ENCODE measurements around the gene FUT2.
"Not testable (repeated sequence)": the region's sequence is repeated elsewhere in the genome, so short reads cannot be mapped to it uniquely, and the experiment has no call there.

Gene FUT2

DNA sequence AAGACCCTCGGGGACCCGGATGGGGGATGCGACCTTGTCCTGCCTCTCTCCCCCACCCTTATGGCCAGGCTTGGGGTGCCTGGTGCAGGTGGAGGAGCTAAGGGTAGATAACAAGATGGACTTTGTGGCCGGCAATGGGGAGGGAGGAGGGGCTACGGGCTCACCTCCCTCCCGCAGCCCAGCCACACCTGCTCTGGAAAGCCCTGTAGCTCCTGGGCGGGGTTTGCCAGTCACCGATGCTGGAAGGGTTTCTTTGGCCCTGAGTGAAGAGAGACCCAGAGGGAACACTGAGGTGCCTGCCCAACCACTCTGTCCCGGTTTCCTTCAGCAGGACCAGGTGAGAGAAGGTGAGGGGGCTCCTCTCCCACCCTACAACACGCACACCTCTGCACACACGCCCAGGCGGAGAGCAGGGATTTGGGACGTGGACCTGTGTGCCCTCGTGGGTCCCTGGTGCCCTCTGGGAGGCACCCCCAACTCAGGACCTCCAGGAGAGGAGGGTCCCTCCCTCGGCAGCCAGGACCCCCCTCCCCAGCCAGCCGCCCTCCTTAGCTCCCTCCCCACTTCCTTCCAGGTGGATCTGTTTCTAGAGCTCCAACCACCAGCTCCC is at the start of gene FUT2:
Gene FUT2, plus strand, starts transcription at position 229 of the 610 bp plus-strand sequence. CDS start 6,986 bp downstream, outside the sequence.
- in situ Hi-C loops (cut with MboI; ENCODE audit: low sequenced_read_pairs), result no loop called here

DNA sequence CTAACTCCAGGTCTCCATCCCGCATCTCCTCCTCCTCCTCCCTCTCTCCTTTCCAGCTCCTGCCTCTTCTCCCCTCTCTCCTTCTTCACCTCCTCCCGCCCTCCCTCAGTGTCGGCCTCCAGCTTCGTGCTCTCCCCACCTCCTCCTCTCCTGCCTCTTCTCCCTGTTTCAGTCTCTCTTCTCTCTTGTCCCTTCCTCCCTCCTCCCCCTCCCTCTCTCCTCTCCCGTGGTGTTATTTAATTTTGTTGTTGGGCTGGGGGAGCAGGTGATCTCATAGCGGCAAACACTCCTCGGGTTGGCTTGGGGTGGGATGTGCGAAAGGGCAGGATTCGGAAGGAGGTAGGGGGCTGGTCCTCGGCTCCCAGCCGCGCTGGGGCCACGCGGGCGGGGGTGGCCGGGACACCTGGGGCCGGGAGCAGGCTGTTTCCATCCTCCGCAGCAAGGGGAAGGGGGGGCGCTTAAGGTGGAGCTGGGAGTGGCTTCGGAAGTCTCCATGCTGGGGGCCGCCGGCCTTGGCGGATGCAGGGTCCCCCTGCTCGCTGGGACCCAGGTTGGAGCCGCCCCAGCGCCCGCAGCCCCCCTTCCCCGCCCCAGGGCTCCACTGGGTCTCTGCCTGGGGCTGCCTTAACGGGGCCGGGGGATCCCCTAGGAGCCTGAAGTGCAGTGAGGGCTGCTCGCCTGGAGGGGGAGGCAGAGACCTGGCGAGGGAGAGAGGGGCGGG is 49.6 kb upstream of the FUT2 start, which contains the start of gene CA11:
Gene CA11, minus strand, starts transcription at position 187 of the 721 bp plus-strand sequence. CDS start 555 bp downstream, outside the sequence.
- in situ Hi-C loops (cut with MboI; ENCODE audit: low sequenced_read_pairs), result loop anchor here (10.0 kb wide), 1 partner anchor 189 kb away; the partner anchor contains the start of gene HSD17B14

DNA sequence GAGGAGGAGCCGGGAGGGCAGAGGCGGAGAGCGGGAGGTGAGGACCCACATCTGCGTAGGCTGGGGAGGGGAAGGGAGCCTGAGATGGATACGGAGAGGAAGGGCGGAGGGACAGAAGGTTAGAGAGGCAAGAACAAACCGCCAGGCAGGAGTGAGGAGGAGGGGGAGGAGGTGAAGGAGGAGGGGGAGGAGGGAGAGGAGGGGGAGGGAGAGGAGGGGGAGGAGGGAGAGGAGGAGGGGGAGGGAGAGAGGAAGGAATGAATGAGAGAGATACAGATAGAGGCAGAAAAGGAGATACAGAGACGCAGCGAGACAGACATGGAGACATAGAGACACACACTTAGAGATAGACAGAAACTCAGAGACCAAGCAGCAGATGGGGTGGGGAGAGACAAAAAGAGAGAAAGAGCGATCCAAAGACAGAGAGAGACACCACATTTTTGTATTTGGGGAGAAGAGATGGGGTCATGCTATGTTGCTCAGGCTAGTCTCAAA is 49.0 kb upstream of the FUT2 start:
- in situ Hi-C loops (cut with MboI; ENCODE audit: low sequenced_read_pairs), result loop anchor here (10.0 kb wide), 1 partner anchor 188 kb away; the partner anchor contains the start of gene HSD17B14

DNA sequence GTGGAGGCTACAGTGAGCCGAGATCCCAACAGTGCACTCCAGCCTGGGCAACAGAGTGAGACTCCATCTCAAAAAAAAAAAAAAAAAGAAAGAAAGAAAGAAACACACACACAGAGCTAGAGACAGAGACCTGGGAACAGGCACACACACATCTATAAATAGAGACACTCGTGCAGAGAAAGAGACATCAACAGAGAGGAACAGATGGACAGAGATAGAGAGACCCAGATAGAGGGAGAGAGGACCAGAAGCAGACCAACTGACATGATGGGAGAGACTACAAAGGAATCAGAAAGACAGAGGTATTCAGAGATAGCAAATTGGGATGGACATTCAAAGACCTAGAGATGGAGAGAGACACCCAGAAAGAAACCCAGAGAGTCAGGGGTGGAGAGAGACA is 47.6 kb upstream of the FUT2 start:
- in situ Hi-C loops (cut with MboI; ENCODE audit: low sequenced_read_pairs), result loop anchor here (10.0 kb wide), 1 partner anchor 187 kb away; the partner anchor contains the start of gene HSD17B14

DNA sequence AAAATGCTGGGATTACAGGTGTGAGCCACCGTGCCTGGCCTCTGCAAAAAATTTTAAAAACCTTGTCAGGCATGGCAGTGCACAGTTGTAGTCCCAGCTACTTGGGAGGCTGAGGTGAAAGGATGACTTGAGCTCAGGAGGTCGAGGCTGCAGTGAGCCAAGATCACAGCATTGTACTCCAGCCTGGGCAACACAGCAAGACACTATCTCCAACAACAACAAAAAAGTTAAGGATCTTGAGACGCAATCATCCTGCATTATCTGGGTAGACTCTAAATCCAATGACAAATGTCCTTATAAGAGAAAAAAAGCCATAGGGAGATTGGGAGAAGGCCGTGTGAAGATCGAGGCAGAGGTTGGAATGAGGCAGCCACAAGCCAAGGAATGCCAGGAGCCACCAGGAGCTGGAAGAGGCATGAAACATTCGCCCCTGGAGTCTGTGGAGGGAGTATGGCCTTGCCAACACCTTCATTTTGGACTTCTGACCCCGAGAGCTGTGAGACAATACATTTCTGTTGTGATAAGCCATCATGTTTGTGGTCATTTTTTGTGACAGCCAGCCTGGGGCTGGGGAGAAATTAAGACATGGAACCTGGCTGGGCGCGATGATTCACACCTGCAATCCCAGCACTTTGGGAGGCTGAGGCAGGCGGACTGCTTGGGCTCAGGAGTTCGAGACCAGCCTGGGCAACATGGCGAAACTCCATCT is 44.6 kb upstream of the FUT2 start:
- in situ Hi-C loops (cut with MboI; ENCODE audit: low sequenced_read_pairs), result no loop called here

DNA sequence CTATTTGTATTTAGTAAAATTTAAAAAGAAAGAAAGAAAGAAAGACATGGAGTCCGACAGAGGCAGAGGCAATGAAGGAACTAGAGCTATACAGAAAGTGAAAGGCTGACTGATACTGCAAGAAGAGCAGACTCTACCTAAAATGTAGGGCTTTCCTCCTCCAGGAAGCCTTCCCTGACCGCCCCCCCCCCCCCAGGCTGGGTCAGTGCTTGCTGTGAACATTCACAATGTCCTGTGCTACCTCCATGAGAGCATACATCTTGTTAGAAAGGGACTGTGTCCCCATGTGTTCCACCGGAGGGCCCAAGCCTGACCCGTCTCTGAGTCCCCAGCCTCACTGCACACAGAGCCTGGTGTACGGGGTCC is 44.1 kb upstream of the FUT2 start:
- in situ Hi-C loops (cut with MboI; ENCODE audit: low sequenced_read_pairs), result no loop called here

DNA sequence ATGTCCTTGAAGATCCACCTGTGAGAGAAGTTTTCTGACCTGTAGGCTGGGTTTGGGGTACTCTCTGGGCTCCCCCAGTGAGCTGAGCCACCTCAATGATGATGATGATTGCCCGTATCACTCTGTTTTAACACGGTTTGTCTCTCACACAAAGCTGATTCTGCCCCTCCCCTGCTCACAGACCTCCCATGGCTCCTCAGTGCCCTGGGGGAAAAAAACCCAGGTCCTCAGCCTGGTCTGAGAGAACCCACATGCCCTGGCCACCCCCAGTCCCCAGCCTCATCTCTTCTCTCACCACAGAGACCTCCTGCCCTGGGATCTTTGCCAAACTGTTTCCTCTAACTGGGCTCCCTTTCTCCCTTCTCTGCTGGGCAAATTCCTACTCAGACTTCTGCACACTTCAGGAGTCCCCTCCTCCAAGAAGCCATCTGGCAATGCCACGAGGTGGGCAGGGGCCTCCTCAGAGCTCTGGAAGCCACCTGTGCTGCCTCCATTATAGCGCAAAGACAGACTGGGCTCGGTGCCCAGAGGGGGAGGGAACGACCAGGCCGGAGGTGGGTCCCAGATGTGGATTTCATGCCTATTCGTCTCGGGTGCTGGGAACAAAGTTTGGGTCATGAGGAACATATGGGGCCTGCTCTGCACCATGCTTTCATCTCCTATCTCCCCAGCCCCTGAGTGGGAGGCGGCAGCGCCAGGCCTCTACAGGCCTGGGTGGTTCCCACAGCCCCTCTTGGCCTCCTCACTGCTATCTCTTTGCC is 41.3 kb upstream of the FUT2 start:
- in situ Hi-C loops (cut with MboI; ENCODE audit: low sequenced_read_pairs), result no loop called here

DNA sequence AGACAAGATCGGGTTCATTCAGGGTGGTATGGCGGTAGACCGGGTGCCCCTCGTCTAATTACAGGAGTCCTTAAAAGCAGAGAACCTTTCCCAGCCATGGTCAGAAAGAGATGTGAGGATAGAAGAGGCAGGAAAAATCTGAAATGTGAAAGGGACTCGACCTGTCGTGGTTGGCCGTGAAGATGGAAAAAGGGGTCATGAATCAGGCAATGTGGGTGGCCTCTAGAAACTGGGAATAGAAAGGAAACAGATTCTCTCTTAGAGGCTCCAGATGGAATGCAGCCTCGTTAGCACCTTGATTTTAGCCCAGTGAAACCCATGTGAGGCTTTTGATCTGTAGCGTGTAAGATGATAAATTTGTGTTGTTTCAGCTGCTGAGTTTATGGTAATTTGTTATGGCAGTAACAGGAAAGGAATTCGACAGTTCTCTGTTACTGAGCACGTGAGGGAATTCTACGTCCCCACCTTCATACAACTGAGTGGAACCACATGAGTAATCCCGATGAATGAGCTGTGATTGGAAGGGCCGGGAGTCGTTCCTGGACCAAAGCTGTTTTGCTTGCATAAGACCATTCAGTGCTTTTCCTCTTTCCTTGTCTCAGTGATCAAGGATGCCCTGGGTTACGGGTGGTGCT is 38.8 kb upstream of the FUT2 start:
- in situ Hi-C loops (cut with MboI; ENCODE audit: low sequenced_read_pairs), result no loop called here

DNA sequence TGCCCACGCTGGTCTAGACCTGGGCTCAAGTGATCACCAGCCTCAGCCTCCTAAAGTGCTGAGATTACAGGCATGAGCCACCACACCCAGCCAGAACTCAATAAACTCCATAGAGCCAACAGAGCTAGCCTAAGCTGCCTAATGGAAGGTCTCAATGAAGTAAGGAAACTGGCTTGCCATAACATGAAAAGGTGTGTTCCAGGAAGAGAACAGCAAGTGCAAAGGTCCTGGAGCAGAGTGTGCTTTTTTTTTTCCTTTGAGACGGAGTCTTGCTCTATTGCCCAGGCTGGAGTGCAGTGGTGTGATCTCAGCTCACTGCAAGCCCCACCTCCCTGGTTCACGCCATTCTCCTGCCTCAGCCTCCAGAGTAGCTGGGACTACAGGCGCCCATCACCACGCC is 37.9 kb upstream of the FUT2 start:
- in situ Hi-C loops (cut with MboI; ENCODE audit: low sequenced_read_pairs), result not testable (repeated sequence)

DNA sequence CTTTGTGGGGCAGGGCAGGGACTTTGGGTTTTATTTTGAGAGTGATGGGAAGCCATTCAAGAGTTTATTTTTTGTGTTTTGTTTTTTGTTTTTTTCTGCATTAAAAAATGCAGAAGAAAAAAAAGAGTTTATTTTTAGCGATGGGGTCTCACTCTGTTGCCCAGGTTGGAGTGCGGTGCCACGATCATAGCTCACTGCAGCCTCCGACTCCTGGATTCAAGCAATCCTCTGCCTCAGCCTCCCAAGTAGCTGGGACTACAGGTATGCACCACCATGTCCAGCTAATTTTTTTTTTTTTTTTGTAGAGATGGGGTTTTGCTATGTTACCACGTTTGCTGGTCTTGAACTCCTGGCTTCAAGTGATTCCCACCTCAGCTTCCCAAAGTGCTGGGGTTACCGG is 37.3 kb upstream of the FUT2 start:
- in situ Hi-C loops (cut with MboI; ENCODE audit: low sequenced_read_pairs), result no loop called here

DNA sequence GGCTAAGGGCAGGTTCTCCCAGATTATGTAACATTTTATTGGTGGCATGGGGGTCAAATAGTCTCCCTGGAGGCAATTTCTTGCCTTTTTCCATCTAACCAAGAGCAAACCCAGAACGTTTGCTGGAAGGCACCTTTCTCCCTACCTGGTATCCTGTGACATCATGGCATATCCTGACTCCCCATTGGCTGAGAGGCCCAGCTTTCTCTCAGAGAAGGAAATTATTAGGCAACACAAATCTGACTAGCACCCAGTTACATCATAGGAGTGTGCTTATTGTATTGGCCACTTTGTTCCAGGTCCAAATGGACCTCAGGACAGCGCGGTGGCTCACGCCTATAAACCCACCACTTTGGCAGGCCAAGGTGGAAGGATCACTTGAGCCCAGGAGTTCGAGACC is 36.0 kb upstream of the FUT2 start:
- in situ Hi-C loops (cut with MboI; ENCODE audit: low sequenced_read_pairs), result no loop called here

DNA sequence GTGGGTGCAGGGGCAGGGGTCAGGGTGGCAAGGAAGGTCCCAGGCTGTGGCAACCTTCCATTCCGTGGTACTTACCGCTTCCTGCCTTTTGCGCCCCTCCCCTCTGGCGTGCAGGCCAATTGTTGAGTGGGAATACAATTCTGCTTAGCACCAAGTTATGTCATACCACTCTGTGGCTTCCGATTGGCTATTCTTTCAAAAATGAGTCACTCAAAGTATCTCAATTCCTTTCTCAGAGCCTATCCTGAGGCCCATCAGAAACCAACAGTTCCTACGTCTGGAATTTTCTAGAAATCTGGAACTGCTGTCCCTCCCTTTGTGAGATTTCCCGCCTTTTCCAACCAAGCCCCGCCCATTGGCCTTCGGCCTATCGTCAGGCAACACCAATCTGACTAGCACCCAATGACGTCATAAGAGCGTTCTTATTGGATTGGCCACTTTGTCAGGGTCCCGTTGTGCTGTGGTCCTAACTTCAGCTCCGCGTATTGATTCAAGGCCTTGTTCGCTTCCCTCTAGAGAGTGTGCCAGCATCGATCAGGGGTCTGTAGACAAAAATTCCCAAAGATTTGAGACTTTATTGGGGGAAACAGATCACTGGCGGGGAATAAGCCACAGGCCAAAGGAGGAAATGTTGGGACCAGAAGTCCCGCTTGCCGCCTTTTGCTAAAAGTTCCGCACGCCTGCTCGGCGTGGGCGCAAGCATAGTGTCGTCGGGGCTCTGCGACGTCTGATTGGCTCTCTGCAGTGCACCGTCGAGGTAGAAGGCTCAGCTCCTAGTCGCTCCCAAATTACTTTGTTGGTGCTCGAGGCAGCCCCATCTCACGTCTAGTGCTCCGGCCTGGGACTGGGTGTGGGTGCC is 34.7 kb upstream of the FUT2 start:
- in situ Hi-C loops (cut with MboI; ENCODE audit: low sequenced_read_pairs), result no loop called here

DNA sequence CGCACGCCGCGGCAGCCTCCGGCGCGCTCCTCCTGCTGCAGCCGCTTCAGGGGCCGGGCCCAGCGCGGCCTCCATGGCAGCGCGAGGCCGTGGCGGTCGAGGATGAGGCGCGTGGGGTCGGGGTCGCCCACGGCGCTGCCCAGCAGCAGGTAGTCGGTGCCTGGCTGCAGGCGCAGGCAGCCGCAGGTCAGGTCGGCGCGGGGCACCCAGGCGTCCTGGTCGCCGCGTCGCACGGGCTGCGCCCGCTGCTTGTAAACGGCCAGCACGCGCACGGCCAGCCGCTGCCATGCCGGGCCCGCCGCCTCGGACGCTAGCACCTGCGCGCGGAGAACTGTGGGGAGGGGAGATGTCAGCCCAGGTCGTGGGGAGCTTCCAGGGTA is 34.1 kb upstream of the FUT2 start:
- in situ Hi-C loops (cut with MboI; ENCODE audit: low sequenced_read_pairs), result no loop called here

DNA sequence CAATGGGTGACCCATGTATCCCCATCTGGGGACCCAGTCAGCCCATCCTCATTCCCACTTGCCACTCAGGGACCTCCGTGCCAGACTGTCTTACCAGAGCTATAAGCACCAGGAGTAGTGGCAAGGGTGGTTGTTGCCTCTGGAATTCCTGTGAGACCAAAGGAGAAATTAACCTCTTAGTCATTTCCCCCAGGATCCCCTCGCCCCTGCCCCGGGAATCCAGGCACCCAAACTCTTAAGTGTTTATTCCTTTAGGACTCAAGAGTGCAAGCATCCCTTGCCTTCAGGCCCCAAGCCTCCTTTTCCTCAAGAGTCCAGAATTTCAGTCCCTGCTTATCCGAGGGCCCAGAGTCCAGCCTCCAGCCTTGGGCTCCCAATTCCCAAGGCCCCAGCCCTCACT is 32.1 kb upstream of the FUT2 start:
- in situ Hi-C loops (cut with MboI; ENCODE audit: low sequenced_read_pairs), result no loop called here

DNA sequence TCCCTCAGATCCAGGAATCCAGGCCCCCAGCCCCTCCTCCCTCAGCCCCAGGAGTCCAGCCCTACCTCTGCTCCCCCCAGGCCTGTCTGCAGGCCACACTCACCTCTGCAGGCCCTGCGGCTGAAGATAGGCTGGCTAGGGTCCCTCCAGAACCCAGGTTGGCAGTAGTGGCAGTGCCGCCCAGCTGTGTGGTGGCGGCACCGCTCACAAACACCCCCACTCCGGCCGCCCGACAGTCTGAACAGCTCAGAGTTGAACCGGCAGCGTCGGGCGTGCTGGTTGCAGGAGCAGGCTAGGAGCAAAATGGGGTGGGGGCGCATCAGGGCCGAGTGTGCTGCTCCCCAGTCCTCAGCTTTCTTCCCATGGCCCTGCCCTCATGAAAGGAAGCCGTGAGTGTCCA is 31.3 kb upstream of the FUT2 start:
- in situ Hi-C loops (cut with MboI; ENCODE audit: low sequenced_read_pairs), result no loop called here

DNA sequence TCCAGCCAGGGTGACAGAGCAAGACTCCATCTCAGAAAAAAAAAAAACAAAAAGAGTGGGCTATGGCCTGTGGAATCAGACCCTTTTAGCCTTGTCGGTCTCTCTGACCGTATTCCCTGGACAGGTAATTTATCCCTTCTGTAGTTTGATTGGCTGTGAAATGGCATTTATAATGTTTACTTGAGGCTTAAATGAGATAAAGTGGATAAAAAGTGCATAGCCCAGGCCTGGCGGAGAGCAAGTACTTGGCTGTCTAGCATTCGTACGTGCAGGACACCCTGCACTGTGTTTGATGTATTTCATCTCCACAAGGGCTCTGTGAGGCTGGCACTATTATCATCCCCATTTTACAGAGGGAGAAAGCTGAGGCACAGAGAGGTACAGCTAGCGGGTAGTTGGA is 30.0 kb upstream of the FUT2 start:
- in situ Hi-C loops (cut with MboI; ENCODE audit: low sequenced_read_pairs), result no loop called here

DNA sequence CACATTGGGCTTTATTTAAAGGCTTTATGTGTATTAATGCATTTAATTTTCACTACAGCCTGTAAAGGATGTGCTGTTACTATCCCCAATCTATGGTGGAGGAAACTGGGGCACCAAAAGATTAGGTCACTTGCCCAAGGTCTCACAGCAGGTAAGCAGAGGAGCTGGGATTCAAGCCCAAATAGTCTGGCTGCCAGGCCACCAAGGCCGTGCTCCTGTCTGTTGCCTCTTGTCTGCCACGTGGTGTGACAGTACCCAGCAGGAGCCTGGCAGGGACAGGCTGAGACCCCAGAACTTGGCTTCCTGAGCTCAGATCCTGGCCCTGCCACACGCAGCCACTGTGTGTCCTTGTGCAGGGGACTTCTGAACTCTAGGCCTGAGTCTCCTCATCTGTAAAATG is 27.4 kb upstream of the FUT2 start:
- in situ Hi-C loops (cut with MboI; ENCODE audit: low sequenced_read_pairs), result no loop called here

DNA sequence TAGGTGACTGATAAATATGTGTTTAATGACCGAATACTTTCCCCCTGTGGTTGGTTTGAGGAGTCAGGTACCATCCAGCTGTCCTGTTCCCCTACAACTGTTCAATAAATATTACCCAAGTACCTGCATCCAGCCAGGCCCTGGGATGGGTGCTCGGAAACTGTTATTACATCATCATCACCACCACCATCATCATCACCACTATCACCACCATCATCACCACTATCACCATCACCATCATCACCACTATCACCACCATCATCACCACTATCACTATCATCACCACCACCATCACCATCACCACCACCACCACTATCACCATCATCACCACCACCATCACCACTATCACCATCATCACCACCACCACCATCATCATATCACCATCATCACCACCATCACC is 27.0 kb upstream of the FUT2 start:
- in situ Hi-C loops (cut with MboI; ENCODE audit: low sequenced_read_pairs), result no loop called here

DNA sequence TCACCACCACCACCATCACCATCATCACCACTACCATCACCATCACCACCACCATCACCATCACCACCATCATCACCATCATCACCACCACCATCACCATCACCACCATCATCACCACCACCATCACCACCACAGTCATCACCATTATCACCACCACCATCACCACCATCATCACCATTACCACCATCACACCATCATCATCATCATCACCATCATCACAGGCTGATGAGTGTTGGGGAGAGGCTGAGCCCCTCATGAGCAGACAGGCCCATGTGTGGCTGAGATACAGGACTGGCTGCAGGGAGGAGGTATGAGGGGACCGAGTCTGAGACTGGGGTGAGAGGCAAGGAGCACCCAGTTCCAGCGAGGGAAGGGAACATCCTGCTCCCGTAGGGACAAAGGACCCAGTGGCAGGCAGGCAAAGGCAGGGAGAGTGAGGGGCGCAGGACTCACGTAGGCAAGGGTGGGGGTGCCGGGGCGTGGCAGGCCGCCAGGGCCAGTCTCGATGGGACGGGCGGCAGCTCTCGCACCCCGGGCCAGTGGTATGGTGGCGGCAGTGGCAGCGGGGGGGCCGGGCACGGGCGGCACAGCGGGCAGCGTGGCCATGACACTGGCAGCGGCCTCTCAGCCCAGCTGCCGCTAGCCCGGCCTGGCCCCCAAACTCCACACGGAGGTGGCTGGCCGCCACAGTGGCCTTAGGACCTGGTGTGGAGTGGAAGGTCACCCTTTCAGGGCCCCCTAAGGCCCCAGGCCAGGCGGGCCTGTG is 25.7 kb upstream of the FUT2 start:
- in situ Hi-C loops (cut with MboI; ENCODE audit: low sequenced_read_pairs), result no loop called here
